DMS 273 (cell line): ENCODE data around the gene ALG6.
"Not testable (repeated sequence)": the region's sequence is repeated elsewhere in the genome, so short reads cannot be mapped to it uniquely, and the experiment has no call there.

ENCODE experiments used
- DNase-seq: peaks from one replicate; lab custom pipeline; 2025; ENCODE audit not compliant: unreplicated experiment; lab: John Stamatoyannopoulos, UW

Gene ALG6

DNA sequence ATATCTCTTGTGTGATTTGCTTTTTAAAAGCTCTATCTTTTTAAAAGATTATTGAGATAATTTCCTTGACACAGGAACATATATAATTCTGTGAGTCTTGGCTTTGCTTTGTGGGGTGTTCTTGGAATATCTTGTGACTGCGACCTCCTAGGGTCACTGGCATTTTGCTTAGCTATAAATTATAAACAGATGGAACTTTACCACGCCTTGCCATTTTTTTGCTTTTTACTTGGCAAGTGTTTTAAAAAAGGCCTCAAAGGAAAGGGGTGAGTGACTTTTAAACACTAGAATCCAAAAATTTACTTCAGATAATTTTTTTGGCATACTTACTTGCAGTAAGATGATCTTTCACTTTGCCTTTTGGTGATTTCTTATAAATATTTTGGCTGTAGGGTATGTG is 43.6 kb downstream of the ALG6 start:
- DNase-seq: no peak

DNA sequence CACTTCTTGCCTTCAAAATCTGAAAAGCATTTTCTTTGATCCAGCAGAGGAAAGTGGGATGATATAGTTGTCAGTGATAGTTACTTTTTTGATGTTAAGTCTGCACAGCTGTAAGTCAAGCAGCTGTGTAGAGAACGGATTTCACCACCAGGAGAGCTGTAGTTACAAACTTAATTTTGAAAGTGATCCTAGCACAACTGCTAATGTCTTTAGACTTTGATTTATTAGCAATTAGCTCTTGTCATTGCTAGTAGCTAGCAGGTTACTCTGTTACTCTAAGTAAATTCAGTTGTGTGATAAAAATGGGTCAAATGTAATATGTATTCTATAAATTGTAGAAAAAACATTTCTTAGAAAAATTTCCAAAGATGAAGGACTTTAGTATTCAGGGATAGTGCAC is 46.0 kb downstream of the ALG6 start:
- peak; percentile 4 for DNase-seq

DNA sequence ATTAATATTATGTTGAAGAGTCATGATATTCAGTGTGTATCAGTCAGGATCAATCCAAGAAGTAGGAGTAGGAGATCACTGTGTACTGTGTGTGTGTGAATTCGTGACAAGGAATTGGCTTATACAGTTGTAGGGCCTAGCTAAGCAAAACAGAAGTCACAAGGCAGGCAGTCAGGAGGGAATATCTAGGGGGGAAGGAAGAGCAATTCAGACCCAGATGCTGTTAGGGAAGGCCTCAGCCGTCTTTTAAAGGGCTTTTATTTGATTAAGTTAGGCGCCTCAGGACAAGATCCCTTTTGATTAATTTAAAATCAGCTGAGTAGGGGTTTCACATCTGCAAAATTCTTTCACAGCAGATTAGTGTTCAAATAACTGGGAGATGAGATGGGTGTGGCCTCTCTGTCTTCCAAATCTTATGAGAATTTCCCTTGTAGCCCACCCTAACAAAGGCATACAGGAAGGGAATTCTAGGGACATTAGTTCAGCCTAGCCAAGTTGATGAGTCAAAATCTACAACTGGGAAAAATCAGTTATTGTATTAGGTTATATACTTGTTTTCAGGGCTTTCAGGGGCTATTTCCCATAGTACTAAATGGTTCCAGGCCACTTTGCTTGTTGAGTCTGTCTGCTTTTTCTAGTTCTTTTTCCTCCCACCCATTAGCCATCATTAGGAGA is 47.4 kb downstream of the ALG6 start:
- no peak for DNase-seq

DNA sequence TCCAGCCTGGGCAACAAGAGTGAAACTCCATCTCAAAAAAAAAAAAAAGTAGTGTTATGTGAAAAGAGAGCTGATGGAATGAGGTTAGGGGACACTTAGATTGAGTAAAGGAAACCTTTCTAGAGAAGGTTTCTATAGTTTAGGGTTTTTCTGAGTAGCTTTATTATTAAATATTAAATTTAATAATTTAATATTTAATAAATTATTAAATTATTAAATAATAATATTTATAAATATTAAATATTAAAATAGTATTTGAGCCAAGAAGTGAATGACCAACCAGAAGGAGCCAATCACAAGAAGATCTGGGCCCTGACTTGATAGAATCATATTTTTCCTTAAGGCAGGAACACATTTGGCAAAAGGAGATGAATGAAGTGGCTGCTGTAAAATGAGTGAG is 50.7 kb downstream of the ALG6 start:
- no peak for DNase-seq

DNA sequence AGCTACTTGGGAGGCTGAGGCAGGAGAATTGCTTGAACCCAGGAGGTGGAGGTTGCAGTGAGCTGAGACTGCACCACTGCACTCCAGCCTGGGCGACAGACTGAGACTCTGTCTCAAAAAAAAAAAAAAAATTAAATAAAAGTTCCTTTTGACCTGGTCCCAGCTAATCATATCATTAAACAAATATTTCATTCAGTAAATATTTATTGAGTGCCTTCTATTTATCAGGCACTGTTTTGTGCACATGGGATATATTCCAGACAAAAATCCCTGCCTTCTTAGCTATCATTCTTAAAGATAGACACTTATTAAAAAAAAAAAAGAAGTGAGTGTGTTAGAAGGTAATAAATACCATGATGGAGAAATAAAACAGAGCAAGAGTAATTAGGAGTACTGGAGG is 53.3 kb downstream of the ALG6 start:
- not testable (repeated sequence) for DNase-seq

DNA sequence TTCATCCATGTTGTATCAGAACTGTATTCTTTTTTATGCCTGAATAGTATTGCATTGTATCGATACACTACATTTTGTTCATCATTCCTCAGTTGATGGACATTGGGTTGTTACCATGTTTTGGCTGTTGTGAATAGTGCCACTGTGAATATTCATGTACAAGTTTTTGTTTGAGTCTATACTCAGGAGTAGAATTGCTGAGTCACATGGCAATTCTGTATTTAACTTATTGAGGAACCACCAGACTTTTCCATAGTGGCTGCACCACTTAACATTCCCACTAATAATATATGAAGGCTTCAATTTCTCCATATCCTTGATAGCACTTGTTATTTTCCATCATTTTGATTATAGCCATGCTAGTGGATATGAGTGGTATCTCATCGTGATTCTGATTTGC is 56.2 kb downstream of the ALG6 start:
- no peak for DNase-seq

DNA sequence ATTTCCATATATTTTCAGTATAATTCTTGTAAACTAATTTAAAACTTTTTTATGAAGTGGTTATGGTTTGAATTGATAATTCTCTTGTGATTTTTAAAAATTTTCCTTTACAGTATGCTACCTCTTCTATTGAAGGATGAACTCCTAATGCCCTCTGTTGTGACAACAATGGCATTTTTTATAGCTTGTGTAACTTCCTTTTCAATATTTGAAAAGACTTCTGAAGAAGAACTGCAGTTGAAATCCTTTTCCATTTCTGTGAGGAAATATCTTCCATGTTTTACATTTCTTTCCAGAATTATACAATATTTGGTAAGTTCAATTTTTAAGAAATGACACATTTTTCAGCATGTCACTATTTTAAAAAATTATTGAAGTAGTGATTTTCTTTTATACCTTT is 61.4 kb downstream of the ALG6 start:
- no peak for DNase-seq

DNA sequence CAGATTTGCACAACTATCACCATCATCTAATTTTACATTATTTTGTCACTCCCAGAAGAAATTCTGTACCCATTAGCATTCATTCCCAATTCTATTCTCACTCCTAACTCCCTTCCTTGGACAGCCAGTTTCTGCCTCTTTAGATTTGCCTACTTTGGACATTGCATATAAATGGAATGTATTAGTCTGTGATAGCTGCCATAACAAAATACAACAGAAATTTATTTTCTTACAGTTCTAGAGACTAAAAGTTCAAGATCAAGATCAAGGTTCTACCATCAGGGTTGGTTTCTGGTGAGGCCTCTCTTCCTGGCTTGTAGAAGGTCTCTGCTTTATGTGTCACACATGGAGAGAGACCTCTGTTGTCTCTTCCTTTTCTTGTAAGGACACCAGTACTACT is 61.9 kb downstream of the ALG6 start:
- no peak for DNase-seq

DNA sequence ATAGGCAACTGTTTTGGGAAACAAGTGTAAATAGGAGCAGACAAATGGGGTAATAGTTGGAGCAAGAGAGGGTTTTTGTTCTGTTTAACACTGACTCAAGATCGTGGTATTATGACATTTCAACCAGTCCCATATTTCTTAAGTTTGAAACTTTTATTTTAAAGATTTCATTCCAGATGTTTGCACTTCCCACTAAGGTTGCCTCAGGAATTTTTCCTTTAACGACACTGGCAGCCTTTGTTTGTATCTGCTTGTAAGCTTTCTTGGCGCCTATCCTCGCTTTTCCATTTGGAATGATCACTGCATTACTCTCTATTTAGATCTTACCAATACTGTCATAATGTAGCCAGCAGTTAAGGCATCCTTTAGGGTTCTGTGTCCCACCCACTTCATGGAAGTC is 67.7 kb downstream of the ALG6 start:
- DNase-seq: no peak

DNA sequence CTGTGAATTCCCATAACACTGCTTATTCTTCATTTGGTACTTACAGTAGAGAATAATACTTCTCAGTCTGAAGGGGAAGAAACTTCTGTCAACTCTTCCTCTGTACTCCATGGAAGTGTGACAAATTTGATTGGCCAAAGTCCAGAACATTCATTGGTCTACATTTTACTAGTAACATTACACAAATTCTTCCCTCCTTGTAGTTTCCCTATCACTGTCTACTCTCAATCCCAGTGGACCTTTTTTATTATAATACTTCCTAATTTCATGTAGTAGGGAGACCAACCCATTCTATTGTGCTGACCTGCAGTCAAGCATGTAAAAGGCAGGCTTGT is 74.7 kb downstream of the ALG6 start:
- no peak for DNase-seq

DNA sequence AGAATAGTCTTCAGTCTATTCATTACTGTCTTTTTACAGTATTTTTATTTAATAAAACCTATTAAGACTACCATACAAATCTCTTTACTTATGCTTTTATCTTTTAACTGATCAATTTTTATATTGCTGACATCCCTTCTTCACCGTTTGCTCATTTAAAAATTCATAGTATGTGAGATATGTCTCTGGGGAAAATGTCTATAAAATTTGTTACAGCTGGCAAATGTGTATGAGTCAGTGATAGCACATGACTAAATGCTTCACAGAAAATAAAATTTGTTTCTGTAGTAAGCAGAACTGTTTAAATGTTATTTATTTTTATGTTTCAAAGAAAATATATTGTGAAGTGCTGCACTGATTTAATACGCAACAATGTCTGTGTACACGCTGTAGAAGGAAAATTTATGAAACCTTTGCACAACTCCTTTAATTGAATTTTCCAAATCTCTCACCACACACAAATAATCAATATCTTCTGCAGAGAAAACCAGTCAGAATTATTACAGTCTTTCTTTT is 81.4 kb downstream of the ALG6 start:
- no peak for DNase-seq

DNA sequence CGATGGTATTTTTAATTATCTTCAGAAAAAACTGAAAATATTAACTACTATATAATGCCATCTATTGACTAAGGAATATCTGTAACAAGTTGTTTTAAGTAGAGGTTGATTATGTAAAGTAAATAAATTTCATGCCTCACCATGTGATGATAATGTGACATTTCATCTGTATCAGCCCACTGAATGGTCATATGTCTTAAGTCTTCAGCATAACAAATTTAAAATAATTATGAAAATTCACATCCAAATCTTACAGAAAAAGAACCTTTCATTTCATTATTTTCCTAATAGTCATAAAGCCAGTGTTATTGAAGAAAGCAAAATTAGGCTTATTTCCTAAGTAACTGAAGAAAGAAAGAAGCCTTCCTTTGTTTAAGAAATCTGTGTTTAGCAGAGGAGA is 83.0 kb downstream of the ALG6 start:
- DNase-seq: no peak

DNA sequence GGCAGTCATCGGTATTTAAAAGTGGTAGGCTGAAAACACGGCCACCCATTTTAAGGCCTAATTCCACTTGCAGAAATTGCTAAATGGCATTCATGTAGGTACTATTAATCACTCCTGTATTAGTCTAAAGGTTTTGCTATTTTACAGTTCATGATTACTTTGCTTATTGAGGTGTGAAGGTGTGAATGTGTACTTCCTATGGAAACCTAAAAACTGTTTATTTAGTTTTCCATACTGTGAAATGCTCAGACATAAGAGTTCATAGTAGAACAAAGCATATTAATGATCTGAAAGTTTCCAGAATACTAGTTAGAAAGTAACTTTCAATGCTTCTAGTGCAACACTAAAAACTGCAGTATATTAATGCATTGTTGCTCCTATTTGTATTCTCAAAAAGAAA is 85.8 kb downstream of the ALG6 start:
- DNase-seq: no peak

DNA sequence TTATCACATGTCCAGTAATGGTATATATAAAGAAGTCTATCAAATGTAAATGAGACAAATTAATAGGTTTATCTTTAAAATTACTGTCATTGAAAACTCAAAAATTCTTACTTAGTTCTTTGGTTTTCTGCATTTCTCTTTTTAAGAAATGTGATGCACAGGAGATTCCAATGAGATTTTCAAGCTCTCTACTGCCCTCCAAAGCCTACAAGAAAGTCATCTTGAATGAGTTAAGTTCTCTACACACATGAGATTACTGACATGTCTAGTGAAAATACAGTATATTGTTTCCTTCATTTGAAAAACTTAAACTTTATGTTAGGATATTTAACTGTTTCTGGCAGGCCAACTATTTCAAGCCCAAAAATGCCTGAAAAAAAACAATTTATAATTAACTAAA is 86.8 kb downstream of the ALG6 start:
- DNase-seq: peak; percentile 15

DNA sequence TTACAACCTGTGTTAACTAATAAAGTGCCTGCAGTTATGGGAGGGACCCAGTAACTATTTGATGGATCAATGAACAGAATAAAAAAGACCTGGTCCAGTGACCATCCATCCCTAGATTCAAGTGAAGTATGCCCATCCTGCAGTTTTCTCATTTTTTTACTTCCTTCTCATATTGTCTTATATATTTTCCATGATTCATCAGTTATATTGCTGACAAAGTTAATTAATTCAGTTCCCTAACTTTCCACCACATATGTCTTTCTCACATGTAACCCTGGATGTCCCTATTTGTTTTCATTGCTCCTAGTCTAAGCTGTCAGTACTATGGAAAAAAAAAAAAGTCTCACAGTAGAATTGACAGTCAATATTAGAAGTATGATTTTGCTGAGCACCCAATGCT is 91.3 kb downstream of the ALG6 start:
- DNase-seq: no peak

DNA sequence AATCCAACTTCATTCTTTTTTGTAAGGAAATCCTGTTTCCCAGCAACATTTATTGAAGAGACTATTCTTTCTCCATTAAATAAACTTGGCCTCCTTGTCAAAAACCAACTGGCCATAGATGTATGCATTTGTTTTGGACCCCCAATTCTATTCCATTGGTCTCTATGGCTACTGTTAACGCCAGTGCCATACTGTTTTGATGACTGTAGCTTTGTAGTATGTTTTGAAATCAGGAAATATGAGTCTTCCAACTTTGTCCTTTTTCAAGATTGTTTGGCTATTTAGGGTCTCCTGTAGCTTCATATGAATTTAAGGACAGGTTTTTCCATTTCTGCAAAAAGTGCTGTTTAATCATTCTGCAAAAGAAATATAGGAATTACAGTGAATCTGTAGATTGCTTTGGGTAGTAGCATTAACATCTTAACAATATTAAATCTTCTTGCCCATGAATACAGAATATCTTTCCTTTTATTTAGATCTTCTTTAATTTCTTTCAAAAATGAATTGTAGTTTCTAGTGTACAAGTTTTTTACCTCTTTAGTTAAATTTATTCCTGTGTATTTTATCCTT is 94.3 kb downstream of the ALG6 start:
- DNase-seq: no peak

DNA sequence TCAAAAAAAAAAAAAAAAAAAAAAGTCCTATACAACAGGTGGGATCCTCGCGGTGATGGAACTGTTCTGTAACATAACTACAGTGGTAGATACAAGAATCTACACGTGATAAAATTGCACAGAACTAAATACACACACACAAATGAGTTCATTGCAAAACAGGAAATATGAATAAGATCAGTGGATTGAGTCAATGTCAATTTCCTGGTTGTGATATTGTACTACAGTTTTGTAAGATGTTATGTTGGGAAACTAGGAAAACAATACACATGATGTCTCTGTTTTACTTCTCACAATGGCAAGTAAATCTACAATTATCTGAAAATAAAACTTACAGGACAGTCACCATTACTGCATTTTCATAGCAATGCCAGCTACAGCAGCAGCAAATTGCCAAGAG is 95.8 kb downstream of the ALG6 start:
- DNase-seq: no peak

DNA sequence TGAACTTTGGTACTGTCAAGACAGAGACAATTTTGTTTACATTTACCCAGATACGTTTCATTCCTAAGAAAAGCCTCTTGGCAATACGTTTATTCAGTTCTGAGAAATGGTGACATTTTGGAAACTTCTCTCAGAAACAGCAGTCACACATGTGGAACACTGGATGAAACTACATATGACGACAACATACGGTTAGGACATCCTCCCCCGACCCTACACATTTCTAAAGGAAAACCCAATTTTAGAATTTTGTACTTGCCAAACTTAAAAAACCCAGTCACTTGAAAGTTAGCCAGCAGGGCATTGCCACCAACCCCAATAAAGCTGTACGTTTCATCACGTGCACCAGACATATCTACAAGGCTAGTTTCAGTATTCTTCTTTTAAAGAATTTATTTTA is 98.8 kb downstream of the ALG6 start:
- DNase-seq: no peak

DNA sequence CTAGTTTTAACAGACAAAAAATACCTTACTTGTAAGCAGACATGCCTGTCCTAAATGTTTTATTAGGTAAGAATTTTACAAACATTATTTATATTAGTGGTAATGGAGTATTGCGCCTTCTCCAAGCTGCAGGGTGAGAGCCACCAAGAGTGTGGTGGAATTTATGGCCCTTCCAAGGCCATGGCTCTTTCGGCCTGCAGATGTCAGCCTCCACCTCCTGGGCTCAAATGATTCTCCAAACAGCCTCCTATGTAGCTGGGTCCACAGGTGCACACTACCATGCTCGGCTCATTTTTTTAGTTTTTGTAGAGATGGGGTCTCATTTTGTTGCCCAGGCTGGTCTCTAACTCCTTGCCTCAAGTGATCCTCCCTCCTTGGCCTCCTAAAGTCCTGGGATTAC is 99.3 kb downstream of the ALG6 start:
- DNase-seq: peak; percentile 10

DNA sequence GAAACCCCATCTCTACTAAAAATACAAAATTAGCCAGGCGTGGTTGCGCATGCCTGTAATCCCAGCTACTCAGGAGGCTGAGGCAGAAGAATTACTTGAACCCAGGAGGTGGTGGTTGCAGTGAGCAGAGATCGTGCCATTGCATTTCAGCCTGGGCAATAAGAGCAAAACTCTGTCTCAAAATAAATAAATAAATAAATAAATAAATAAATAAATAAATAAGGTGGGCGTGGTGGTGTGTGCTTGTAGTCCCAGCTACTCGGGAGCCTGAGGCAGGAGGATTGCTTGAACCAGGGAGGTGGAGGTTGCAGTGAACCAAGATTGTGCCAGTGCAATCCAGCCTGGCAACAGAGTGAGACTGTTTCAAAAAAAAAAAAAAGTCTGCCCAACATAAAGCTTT is 101.3 kb downstream of the ALG6 start:
- not testable (repeated sequence) for DNase-seq

DNA sequence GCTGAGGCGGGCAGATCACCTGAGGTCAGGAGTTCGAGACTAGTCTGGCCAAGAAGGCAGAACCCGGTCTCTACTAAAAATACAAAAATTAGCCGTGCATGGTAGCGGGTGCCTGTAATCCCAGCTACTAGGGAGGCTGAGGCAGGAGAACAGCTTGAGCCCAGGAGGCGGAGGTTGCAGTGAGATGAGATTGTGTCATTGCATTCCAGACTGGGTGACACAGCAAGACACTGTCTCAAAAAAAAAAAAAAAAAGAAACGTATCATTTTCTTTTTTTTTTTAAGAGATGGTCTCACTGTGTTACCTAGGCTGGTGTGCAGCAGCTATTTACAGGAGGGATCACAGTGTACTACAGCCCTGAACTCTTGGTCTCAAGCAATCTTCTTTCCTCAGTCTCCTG is 108.3 kb downstream of the ALG6 start:
- no peak for DNase-seq

DNA sequence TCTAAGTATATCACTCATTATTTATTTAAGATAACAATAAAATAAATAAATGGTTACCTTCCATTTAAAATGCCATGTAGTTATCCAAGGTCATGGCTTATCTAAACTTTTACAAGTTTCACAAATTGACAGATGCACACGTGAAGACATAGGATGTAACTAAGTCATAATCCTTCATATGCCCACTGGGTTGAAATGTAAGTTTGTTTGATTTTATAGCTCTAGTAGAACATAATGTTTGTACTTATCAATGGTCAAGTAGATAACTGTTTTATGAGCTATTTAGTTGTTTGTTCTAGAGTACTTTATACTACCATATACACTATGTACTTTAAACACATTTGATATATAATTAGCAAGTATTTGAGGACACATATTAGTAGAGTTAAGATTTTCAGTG is 112.6 kb downstream of the ALG6 start:
- DNase-seq: no peak

DNA sequence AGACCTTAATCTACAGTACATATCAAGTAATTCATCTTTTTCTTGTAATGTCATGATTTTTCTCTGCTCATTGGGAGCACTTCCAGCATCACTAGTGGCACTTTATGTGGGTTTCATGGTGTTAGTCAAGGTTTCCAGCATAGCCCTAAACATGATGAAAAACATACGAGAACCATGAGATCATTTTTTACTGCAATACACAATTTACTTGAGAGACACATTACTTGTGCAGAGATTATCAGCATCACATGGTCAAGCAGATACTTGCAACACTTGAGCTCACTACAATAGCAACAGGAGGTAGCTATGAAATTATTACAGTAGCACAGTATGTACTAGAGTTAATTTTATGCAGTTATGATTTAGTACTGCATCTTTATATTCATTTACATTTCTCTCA is 119.2 kb downstream of the ALG6 start:
- no peak for DNase-seq
